GM10847 (cell line): ENCODE data around the gene PLBD2.

ENCODE experiments used
- POLR2A ChIP-seq: IDR thresholded peaks from 2 replicates; pipeline ENCODE4 v1.6.1; 2011; ENCODE audit not compliant: insufficient read length; ENCODE audit errors: extremely low read depth

The PLBD2 gene

DNA sequence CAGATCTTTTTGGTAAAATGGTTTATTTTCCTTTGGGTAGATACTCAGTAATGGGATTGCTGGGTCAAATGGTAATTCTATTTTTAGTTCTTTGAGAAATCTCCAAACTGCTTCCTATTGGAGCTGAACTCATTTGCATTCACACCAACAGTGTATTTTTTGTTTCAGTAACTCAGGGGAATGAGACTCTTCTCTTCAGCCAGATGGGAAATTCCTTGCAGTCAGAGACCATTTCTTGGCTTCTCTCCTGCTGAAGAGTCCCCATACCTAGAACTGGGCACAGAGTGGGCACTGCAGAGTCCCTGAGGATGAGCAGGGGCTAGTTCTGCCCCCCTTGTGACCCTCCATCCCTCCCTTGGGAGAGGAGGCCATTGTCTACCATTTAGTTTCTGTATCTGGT, 74.6 kb downstream of the PLBD2 start:
- TF ChIP-seq POLR2A, result no peak

DNA sequence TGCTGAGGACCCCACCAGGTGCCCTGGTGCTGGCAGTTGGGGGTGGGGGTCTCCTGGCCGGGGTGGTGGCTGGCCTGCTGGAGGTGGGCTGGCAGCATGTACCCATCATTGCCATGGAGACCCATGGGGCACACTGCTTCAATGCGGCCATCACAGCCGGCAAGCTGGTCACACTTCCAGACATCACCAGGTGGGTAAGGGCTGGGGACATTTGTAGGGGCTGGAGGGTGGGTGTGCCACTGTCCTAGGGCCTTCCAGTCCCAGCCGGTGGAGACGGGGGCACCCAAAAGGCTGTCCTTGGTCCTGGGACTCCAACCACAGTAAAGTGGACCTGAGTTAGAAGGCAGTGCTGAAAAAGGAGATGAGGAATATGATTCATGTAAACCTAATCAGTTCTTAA, 77.0 kb downstream of the PLBD2 start:
- TF ChIP-seq POLR2A, result no peak

DNA sequence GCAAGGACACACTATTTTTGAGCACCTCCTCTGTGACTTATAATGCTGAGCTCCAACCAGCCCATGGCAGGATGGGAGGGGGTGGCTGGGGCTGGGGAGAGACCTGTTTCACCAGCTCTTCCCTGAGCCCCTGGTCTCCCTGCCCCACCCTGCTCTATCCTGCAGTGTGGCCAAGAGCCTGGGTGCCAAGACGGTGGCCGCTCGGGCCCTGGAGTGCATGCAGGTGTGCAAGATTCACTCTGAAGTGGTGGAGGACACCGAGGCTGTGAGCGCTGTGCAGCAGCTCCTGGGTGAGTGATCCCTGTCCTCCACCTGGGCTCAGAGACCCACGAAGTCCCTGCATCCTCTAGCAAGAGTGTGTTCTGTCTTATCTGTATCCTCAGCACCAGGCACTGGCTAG, 78.2 kb downstream of the PLBD2 start:
- TF ChIP-seq POLR2A, result no peak

DNA sequence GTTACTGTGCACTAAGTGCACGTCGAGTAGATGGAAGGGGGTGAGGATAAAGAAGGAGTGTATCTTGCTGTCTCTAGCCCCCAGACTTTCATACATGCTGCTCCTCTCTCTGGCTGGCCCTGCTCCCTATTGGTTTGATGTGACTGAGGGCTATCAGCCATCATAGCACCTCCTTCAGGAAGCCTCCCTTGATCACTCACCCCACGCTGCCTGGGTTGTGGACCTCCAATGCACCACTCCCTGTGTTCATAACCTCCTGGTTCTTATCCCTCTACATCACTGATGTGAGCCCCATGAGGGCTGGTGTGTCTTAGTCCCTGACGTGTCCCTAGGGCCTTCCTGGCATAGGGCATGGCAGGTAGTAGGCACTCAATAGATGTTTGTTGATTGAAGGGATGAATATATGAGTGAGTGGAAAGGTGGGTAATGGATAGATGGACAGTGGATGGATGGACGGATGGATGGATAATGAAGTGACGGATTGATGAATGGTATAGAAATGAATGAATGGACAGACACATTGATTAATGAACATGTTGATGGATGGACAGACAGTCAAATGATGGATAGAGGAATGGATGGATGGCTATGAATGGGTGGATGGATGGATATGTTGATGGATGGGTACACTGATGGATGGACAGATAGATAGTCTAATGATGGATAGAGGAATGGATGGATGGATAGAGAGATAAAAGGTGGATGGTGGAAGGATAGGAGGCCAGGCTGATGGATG, 78.8 kb downstream of the PLBD2 start:
- no peak for TF ChIP-seq POLR2A

DNA sequence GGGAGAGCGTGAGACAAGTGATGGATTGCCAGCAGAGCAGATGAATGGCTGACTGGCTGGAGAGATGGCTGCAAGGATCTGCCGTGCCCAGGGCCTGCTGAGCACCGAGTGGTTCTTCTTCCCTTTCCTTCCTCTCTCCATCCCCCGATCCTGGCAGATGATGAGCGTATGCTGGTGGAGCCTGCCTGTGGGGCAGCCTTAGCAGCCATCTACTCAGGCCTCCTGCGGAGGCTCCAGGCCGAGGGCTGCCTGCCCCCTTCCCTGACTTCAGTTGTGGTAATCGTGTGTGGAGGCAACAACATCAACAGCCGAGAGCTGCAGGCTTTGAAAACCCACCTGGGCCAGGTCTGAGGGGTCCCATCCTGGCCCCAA, 79.3 kb downstream of the PLBD2 start:
- no peak for TF ChIP-seq POLR2A

DNA sequence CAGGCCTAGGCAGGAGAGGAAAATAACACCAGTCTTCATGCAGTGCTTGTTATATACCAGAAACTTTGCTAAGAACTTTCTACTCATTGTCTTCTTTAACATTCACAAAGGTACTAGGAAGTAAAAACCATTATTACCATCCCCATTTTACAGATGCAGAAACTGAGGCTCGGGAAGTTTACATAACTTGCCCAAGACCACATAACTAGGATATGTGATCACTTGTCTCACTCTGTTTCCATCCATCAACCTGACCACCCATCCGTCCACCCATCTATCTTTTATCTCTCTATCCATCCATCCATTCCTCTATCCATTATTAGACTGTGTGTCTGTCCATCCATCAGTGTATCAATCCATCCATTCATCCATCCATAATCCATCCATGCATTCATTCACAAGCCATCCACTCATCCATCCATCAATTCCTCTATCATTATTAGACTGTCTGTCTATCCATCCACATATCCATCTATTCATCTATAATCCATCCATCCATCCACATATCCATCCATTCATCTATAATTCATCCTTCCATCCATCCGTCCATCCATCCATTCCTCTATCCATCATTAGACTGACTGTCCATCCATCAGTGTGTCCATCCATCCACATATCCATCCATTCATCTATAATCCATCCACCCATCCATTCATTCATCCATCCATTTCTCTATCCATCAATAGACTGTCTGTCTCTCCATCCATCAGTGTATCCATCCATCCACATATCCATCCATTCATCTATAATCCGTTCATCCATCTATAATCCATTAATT, 80.3 kb downstream of the PLBD2 start:
- TF ChIP-seq POLR2A, result no peak

DNA sequence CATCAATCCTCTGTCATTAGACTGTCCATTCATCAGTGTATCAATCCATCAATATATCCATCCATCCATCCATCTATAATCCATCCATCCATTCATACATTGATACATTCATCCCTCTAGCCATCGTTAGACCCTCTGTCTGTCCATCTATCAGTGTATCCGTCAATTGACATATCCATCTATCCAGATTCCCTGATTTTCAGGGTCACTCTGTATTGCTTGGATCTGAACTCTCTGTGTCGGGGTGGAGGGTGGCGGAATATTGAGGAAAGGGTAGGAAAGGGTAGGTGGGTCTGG, 80.9 kb downstream of the PLBD2 start:
- TF ChIP-seq POLR2A, result no peak

DNA sequence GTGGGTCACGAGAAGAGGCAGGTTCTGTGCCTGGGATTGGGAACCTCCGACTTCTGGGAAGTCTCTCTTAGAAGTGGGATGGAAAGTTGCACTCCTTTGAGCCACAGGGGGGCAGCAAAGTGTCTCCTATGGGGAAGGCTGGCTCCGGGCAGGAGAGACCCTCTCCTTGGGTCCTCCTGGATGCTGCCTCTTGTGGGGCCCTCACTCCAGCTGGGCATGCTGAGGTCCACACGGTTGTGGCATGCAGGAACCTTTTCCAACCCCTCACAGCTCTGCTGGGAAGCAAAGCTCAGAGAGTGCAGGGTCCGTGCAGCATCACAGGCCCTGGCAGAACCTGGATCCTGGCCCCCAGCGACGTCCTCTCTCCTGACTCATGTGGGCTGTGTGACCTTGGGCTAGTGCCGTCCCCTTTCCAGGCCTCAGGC, 81.2 kb downstream of the PLBD2 start:
- TF ChIP-seq POLR2A, result no peak

DNA sequence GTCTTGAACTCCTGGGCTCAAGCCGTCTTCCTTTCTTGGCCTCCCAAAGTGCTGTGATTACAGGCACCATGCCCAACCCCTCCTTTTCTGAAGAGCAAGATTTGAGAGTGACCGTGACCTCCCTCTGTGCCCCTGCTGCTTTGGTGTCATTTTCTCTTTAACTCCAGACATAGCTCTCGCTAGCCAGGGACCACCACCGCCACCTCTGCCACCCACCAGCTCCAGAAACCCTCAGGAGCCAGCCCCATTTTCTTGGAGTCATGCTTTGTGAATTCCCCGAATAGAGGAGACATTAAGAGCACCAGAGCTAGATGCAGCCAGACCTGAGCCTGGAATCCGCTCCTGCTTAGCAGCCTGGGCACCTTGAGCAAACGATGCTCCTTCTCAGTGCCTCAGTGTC, 81.9 kb downstream of the PLBD2 start:
- TF ChIP-seq POLR2A, result no peak
